Fibroblast of the aortic adventitia (primary cell): Measurements from ENCODE around the gene RAB34. TPM values are rescaled to one million over a fixed set of nuclear protein-coding genes. Genes with fewer than 3 reads are reported as not detected.

ENCODE experiments used
- DNase-seq: peaks from one replicate; pipeline ENCODE4 v3.0.0-alpha.2; 2010; ENCODE audit warnings: low read depth
- H3K4me3 ChIP-seq: 2 replicates; pipeline ENCODE4 v1.5.1; 2011; ENCODE audit warnings: low read depth, mild to moderate bottlenecking, control low read depth, low read length, moderate library complexity
- total RNA-seq: library from RNA; depleted of rRNA; stranded (reverse); fragments of >200 nt; gene quantifications from 2 replicates; pipeline ENCODE4 v1.2.3, GENCODE V29; 2012; ENCODE audit warnings: low replicate concordance
- TF ChIP-seq, protein P1 (sequence below): IDR thresholded peaks from 2 replicates; pipeline ENCODE4 v1.5.1; 2011; ENCODE audit warnings: mild to moderate bottlenecking, low read length, control low read depth, inconsistent platforms; ENCODE audit not compliant: insufficient read depth

Gene RAB34
- total RNA-seq, 1 donor, result 154 TPM

GRCh38 chr17:28684963-28685362, 32.7 kb downstream of the RAB34 start:
- TF ChIP-seq, protein P1, sequence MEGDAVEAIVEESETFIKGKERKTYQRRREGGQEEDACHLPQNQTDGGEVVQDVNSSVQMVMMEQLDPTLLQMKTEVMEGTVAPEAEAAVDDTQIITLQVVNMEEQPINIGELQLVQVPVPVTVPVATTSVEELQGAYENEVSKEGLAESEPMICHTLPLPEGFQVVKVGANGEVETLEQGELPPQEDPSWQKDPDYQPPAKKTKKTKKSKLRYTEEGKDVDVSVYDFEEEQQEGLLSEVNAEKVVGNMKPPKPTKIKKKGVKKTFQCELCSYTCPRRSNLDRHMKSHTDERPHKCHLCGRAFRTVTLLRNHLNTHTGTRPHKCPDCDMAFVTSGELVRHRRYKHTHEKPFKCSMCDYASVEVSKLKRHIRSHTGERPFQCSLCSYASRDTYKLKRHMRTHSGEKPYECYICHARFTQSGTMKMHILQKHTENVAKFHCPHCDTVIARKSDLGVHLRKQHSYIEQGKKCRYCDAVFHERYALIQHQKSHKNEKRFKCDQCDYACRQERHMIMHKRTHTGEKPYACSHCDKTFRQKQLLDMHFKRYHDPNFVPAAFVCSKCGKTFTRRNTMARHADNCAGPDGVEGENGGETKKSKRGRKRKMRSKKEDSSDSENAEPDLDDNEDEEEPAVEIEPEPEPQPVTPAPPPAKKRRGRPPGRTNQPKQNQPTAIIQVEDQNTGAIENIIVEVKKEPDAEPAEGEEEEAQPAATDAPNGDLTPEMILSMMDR, result no peak
- peak; percentile 28 for DNase-seq
- no peak overlapping the region for H3K4me3 ChIP-seq

GRCh38 chr17:28682655-28683054, 35.0 kb downstream of the RAB34 start:
- DNase-seq, result no peak
- no peak overlapping the region for H3K4me3 ChIP-seq
- TF ChIP-seq, protein P1, result no peak

- DNase-seq, result no peak
- TF ChIP-seq, protein P1, result no peak
- H3K4me3 ChIP-seq, result no peak overlapping the region
Measured at GRCh38 chr17:28675980-28676379, 41.7 kb downstream of the RAB34 start.

GRCh38 chr17:28675490-28675889, 42.2 kb downstream of the RAB34 start:
- no peak for DNase-seq

DNA sequence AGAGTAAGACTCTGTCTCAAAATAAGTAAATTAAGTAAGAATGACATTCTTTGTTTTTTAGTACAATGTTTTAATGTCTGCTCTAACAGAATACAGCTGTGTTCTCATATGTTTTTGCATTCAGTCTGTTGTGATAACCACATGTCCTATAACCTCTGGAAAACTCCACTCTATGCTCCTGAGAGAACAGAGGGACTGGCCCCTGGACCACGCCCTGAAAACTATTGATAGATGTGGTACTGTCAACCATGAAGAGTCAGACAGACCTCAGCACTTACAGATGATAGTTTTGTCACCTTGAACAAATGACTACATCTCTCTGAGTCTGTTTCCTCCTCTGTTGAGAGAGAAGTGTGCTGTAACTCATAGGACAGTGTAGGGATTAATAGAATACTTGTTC, 47.8 kb downstream of the RAB34 start:
- no peak overlapping the region for H3K4me3 ChIP-seq
- TF ChIP-seq, protein P1, result no peak
- no peak for DNase-seq

More at GRCh38 chr17:28675490-28675889, 42.2 kb downstream of the RAB34 start:
- H3K4me3 ChIP-seq, result no peak overlapping the region
- TF ChIP-seq, protein P1, result no peak

DNA sequence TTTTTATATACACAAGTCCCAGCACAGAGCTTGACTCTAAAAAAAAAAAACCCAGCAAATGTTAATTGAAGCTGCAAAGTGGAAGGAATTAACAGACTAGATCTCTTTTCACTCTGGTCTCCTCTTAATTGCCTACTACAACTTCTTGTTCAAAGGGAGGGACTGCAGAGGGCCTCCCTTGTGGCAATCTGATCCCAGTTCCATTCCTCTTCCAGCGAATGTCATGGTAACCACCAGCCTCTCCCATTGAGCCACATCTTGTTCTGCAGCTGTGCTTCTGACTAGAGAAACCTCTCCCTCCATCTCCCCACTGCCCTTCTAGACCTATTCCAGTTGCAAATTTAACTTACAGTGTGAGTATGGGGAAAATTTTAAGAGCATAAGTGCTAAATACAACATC, 49.8 kb downstream of the RAB34 start:
- TF ChIP-seq, protein P1, result no peak
- DNase-seq, result no peak
- no peak overlapping the region for H3K4me3 ChIP-seq

DNA sequence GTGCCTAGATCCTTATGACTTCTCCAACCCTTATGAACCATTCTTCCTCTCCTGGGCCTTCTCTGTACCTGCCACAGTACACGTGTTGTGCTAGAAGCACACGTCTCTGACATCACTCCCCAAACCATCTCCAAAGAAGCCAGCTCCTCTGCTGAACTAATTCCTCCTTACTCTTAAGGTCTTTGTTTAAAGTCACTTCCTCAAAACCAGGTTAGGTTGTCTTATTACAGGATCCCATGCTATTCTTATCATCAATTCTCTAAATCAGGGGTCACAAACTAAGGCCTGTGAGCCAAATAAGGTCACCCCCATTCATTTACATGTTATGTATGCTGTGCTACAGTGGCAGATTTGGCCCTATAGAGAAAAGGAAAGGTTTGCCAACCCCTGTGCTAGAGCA, 51.7 kb downstream of the RAB34 start:
- TF ChIP-seq, protein P1, result no peak
- no peak overlapping the region for H3K4me3 ChIP-seq
- no peak for DNase-seq
